ENCODE results near the gene LMBR1. TPM values are rescaled to one million over a fixed set of nuclear protein-coding genes. Genes with fewer than 3 reads are reported as not detected.
A peak's percentile ranks its signal among the peaks of the same experiment; 100 is the strongest.

The LMBR1 gene
- total and polyA plus RNA-seq, 2 of the 13 experiments (the other 11 are each of a cell fraction or from before 2014, with no cell fraction given), result 20.9 to 39.6 TPM

DNA sequence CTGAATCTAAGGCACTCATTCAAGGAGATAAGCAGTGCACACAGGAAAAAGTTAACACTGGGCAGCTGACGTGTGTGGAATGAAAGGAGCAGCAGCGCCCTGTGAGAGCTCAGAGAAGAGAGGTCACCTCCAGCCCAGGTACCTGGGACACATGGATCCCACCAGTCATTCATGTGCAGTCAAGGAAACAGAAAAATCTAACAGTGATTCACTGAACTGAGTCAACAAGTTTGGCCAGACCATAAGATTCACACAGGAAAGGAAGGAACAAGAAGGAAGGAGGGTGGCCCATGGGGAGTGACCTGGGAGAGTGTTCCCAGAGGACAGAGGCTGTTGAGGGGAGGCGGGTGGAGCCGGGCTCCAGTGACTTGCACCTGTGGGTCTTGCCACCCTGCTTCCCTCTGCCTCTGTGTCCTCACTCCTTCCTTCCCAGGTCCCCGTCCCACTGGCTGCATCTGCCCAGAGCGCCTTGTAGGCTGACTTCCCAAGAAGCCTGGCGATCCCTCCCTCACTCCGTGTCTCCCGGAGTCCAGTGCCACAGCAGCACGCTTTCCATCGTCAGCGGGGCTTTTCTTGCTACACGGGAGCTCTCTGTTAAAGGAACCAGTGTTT lies 224.7 kb downstream of the LMBR1 start:
- in situ Hi-C loops (cut with HindIII; ENCODE audit: extremely low pct_ligation_motif_present, low pct_unique_long_range_greater_than_20kb) (no loop called here), intact Hi-C loops (cut with micrococcal nuclease; ENCODE audit: unreplicated experiment) (loop anchor here (5.0 kb wide), 2 partner anchors 79 to 94 kb away; no protein-coding TSS in a partner anchor)
- Histone ChIP-seq H3K27me3 (ENCODE audit: control insufficient read depth in 1 of 2, insufficient read depth in 2 of 2, low read length in 2 of 2) (no peaks in the 10 kb centered on the region), H3K4me3 (replicated peaks in 1 of 3; ENCODE audit: insufficient read depth in 1 of 3, low read depth in 2 of 3, low read length in 3 of 3) (no peak overlapping the region), H3K9ac (ENCODE audit: insufficient read depth, low read depth, low read length) (no peak overlapping the region), H3K36me3 (replicated peaks in 1 of 2; ENCODE audit: control insufficient read depth in 1 of 2, insufficient read depth in 2 of 2, low read length in 2 of 2) (no peaks in the 10 kb centered on the region), H3K27ac (ENCODE audit: extremely low read length, insufficient read depth, low read length) (no peak overlapping the region), H3K9me3 (ENCODE audit: low read length) (no peaks in the 10 kb centered on the region), H3K79me2 (ENCODE audit: insufficient read depth, low read length) (no peaks in the 10 kb centered on the region), H4K20me1 (ENCODE audit: insufficient read depth, low read length) (no peaks in the 10 kb centered on the region), H3K4me2 (ENCODE audit: low read depth, low read length) (no peak overlapping the region), H3K4me1 (ENCODE audit: insufficient read depth, low read length) (peaks cover 36% of the 10 kb centered on the region), H2AFZ (ENCODE audit: low read length) (no peak overlapping the region)
- FAIRE-seq (no peak), DNase-seq (ENCODE audit: low spot score) (peak; percentile 21), ATAC-seq (no peak)
- BruUV-seq (replicated peaks), result no TSS peak
- no peak for TF ChIP-seq SIX4 (CRISPR knock-in tag; IDR thresholded peaks at IDR 0.05)
- TF ChIP-seq TSC22D2 (CRISPR knock-in tag; IDR thresholded peaks at IDR 0.05; ENCODE audit: borderline replicate concordance), result no peak
- no peak for TF ChIP-seq ZNF891 (CRISPR knock-in tag; IDR thresholded peaks at IDR 0.05)
- WGBS (ENCODE audit: low lambda C conversion rate), result 96% methylated on average over 13 of the region's 13 CpGs
- ChIA-PET CTCF (ENCODE audit: low intra/inter-chr PET ratio, low total read pairs) (no interaction called here), POLR2A (no interaction called here)

DNA sequence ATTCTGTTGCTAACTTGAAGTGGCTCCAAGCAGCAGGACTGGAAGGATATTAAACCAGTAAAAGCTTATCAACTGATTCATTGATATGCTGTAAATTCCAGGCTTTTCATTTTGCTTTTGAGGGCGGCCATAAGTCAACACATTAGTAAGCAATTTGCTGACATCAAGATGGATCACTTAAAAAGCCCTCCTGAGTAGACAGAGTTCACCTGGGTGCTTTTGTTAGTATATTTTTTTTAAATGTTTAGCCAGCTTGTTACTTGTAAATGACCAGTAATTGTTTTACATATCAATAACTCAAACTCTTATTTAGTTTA lies 225.9 kb downstream of the LMBR1 start:
- Histone ChIP-seq H4K20me1 (ENCODE audit: insufficient read depth, low read length) (no peaks in the 10 kb centered on the region), H3K4me2 (ENCODE audit: low read depth, low read length) (peak overlapping the region; percentile 41), H3K4me1 (ENCODE audit: insufficient read depth, low read length) (peaks cover 36% of the 10 kb centered on the region), H3K27me3 (ENCODE audit: control insufficient read depth in 1 of 2, insufficient read depth in 2 of 2, low read length in 2 of 2) (no peaks in the 10 kb centered on the region), H3K36me3 (replicated peaks in 1 of 2; ENCODE audit: control insufficient read depth in 1 of 2, insufficient read depth in 2 of 2, low read length in 2 of 2) (no peaks in the 10 kb centered on the region), H3K9ac (ENCODE audit: insufficient read depth, low read depth, low read length) (no peak overlapping the region), H3K79me2 (ENCODE audit: insufficient read depth, low read length) (no peaks in the 10 kb centered on the region), H3K4me3 (replicated peaks in 1 of 3; ENCODE audit: insufficient read depth in 1 of 3, low read depth in 2 of 3, low read length in 3 of 3) (peak overlapping the region in 1 of 3 experiments; percentile 31; a peak in 2 of 6 replicates), H2AFZ (ENCODE audit: low read length) (no peak overlapping the region), H3K9me3 (ENCODE audit: low read length) (no peaks in the 10 kb centered on the region), H3K27ac (ENCODE audit: extremely low read length, insufficient read depth, low read length) (peak overlapping the region; percentile 62)
- DNase-seq (ENCODE audit: low spot score) (peak; percentile 81), FAIRE-seq (peak; percentile 44), ATAC-seq (peak; percentile 52; the same call in 2 of the 3 replicates)
- BruUV-seq (replicated peaks), result no TSS peak
- TF ChIP-seq FOXA1 (IDR thresholded peaks at IDR 0.05) (no peak), FOXA1 (CRISPR knock-in tag; IDR thresholded peaks at IDR 0.05) (peak; percentile 45; the same call in 1 of the 2 replicates), YY1 (IDR thresholded peaks at IDR 0.05; ENCODE audit: insufficient read depth, insufficient replicate concordance, low read depth, low read length) (no peak), MAFK (conservative IDR thresholded peaks at IDR 0.05 in 1 of 2, IDR thresholded peaks at IDR 0.05 in 1 of 2; ENCODE audit: low read length in 2 of 2) (0 out of 4 replicates have a peak, but pooled peaks of 1 of the 2 experiments have one; percentile 17), ASH2L (IDR thresholded peaks at IDR 0.05; ENCODE audit: insufficient read length, low read depth, low read length) (peak; percentile 2), ZNF382 (CRISPR knock-in tag; IDR thresholded peaks at IDR 0.05; ENCODE audit: borderline replicate concordance) (no peak), HOXD1 (CRISPR knock-in tag; IDR thresholded peaks at IDR 0.05) (peak; percentile 92)
- ChIA-PET POLR2A (no interaction called here), CTCF (ENCODE audit: low intra/inter-chr PET ratio, low total read pairs) (no interaction called here)
- in situ Hi-C loops (cut with HindIII; ENCODE audit: extremely low pct_ligation_motif_present, low pct_unique_long_range_greater_than_20kb), result no loop called here
- intact Hi-C loops (cut with micrococcal nuclease; ENCODE audit: unreplicated experiment), result loop anchor here (5.0 kb wide), 2 partner anchors 80 to 95 kb away; no protein-coding TSS in a partner anchor
- WGBS (ENCODE audit: low lambda C conversion rate), result 0% methylated on average over 1 of the region's 1 CpG

All from HepG2 (cell line).